Aorta (tissue), 5 donors: ENCODE results near the gene AUTS2. TPM values are rescaled to one million over a fixed set of nuclear protein-coding genes. Genes with fewer than 3 reads are reported as not detected.
A peak's percentile ranks its signal among the peaks of the same experiment; 100 is the strongest.

Source experiments
- ATAC-seq: fragments of 200-7000 bp; cut with Tn5 transposase; one replicate; pipeline ENCODE4 v1.9.1; 2022; ENCODE audit warnings: moderate library complexity; ENCODE audit not compliant: low FRiP score
- DNase-seq, 2 donors: peaks; one replicate each; pipeline ENCODE4 v3.0.0-alpha.2; 2020
- H3K27ac ChIP-seq, 2 donors: one replicate each; pipeline ENCODE4 v1.5.1; 2013; ENCODE audit warnings: low read length in 2 of 2, mild to moderate bottlenecking in 2 of 2, moderate library complexity in 2 of 2, control low read depth in 1 of 2, inconsistent platforms in 1 of 2, low read depth in 1 of 2
- H3K27me3 ChIP-seq, 2 donors: one replicate each; pipeline ENCODE4 v1.6.1; 2013; ENCODE audit warnings: control low read depth in 1 of 2, low read length in 1 of 2, mild to moderate bottlenecking in 1 of 2, moderate library complexity in 1 of 2; ENCODE audit not compliant: insufficient read depth in 2 of 2, control insufficient read depth in 1 of 2
- H3K36me3 ChIP-seq, 2 donors: one replicate each; pipeline ENCODE4 v1.6.1; 2013; ENCODE audit warnings: control low read depth in 1 of 2, low read length in 1 of 2, mild to moderate bottlenecking in 1 of 2; ENCODE audit not compliant: insufficient read depth in 2 of 2, control insufficient read depth in 1 of 2
- H3K4me1 ChIP-seq, 2 donors: one replicate each; pipeline ENCODE4 v1.6.1; 2013; ENCODE audit warnings: low read length in 2 of 2, control low read depth in 1 of 2, mild to moderate bottlenecking in 1 of 2, moderate library complexity in 1 of 2; ENCODE audit not compliant: insufficient read depth in 2 of 2, control insufficient read depth in 1 of 2
- H3K4me3 ChIP-seq, 2 donors: one replicate each; pipeline ENCODE4 v1.5.1; 2013; ENCODE audit warnings: low read length in 2 of 2, control low read depth in 1 of 2, mild to moderate bottlenecking in 1 of 2
- H3K9me3 ChIP-seq: one replicate; pipeline ENCODE4 v1.6.1; 2013; ENCODE audit warnings: mild to moderate bottlenecking, low read length; ENCODE audit not compliant: control insufficient read depth
- WGBS, 2 donors: extraction: QIAGEN DNeasy Blood & Tissue Kit; methylation state at CpG; one replicate each; pipeline ENCODE4 v1.1.7; 2013; 5-methylcytosine and 5-hydroxymethylcytosine counted together
- intact Hi-C, 2 donors: fragments of 100-400 bp; cut with DNase I; formaldehyde crosslinking; loops; one replicate each; pipeline versions ENCODE4 v1.14.2 to v1.15.0; 2022
- polyA plus RNA-seq, 2 donors: library from polyadenylated mRNA; stranded (reverse); fragments of 200-250 nt; gene quantifications; one replicate each; pipeline ENCODE4 v1.2.3, GENCODE V29; 2013
- total RNA-seq, 2 donors: library from RNA; stranded (reverse); fragmentation: NEBNext Ultra II Directional; extraction: Animal tissue kit (Norgen Biotek cat#: 25700); gene quantifications; one replicate each; pipeline ENCODE4 v1.2.1, GENCODE V29; 2021
- donor health status: healthy with polysubstance abuse.
- donor health status: Bipolar disorder and iron deficiency.
- donor health status: DM: no; HTN: no; CAD: no.
- donor health status: DM: no; HTN: no; CAD: no.
- donor health status: DM: yes; HTN: yes; CAD: no.

AUTS2 gene
- total and polyA plus RNA-seq, 4 donors = 3.9 to 102 (median 57.0) TPM

GRCh38 chr7:70060298-70061068 lies 462.2 kb downstream of the AUTS2 start:
- intact Hi-C loops = no loop called here
- no peaks in the 10 kb centered on the region for H3K27me3 ChIP-seq
- no peak for ATAC-seq

DNA sequence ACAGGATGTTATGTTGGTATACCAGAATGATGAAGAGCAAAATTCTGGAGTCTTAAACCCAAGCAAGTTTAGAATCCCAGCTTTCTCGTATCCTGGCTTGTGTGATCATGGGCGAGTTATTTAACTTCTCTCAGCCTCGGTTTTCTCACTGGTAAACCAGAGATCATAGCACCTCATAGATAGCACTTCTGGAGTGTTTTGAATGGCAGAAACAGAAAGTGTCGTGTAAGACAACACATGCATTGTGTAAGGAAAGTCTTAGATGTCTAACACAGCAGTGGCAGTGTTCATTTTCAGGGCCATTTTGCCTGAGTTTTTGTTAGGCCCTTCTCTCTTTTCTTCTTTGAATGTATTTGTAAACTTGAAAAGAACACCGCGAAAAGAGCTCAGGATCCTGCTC lies 465.1 kb downstream of the AUTS2 start:
- ATAC-seq (no peak), DNase-seq (no peak)
- H3K9me3 ChIP-seq = no peaks in the 10 kb centered on the region
- intact Hi-C loops = no loop called here
- no peak overlapping the region for H3K27ac ChIP-seq
- H3K36me3 ChIP-seq = no peaks in the 10 kb centered on the region
- H3K27me3 ChIP-seq = no peaks in the 10 kb centered on the region
- H3K4me3 ChIP-seq = no peak overlapping the region
- no peaks in the 10 kb centered on the region for H3K4me1 ChIP-seq
- 86 to 93% methylated on average over 6 of the region's 6 CpGs for WGBS, 2 donors

More at GRCh38 chr7:70060298-70061068, 462.2 kb downstream of the AUTS2 start:
- no peaks in the 10 kb centered on the region for H3K4me1 ChIP-seq
- H3K36me3 ChIP-seq = no peaks in the 10 kb centered on the region
- 84 to 85% methylated on average over 6 of the region's 6 CpGs for WGBS, 2 donors
- no peaks in the 10 kb centered on the region for H3K9me3 ChIP-seq
- H3K4me3 ChIP-seq = no peak overlapping the region
- no peak for DNase-seq
- H3K27ac ChIP-seq = no peak overlapping the region

DNA sequence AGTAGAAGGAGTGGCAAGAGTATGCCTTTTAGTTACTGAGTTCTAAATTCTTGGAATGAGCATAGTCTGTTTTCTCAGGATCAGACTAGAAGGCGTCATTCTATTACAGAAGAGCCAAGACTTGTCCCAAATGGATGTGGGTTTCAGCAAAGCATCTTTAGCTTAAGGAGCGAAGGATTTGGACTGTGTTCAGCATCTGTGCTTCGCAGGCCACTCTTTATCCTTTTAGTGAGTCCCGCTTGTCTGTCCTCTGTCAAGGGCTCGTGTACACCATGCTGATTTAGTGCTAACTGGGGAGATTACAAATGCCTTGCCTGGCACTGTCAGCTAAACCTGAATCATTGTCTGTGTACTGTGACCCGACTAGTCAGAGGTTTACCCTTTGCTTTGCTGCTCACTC lies 465.7 kb downstream of the AUTS2 start:
- Histone ChIP-seq H3K27me3 (no peaks in the 10 kb centered on the region), H3K9me3 (no peaks in the 10 kb centered on the region), H3K4me3 (no peak overlapping the region), H3K36me3 (no peaks in the 10 kb centered on the region), H3K4me1 (no peaks in the 10 kb centered on the region), H3K27ac (no peak overlapping the region)
- WGBS, 2 donors = 84 to 88% methylated on average over 6 of the region's 6 CpGs
- no peak for DNase-seq
- peak; percentile 63 for ATAC-seq
- intact Hi-C loops = no loop called here

DNA sequence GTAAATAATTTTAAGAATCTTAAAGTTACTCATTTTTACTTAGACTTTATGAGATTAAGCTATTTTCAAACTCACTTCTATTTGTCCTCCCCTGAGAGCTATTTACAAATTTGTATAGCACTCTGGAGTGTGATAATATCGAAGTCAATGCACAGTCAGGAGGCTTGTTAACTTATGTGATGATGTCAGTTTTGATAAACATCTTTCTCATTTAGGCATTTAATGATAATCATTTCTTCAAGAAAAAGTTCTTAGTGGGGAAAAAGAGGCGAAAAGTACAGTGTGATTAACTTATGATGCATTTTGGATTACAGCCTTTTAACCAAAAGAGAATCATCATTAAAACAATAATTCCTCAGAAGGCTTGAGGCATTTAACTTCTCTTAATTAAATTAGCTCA lies 468.6 kb downstream of the AUTS2 start:
- intact Hi-C loops = no loop called here
- Histone ChIP-seq H3K27ac (no peak overlapping the region), H3K4me3 (no peak overlapping the region), H3K27me3 (no peaks in the 10 kb centered on the region), H3K9me3 (no peaks in the 10 kb centered on the region), H3K36me3 (no peaks in the 10 kb centered on the region), H3K4me1 (no peaks in the 10 kb centered on the region)
- WGBS, 2 donors = 87 to 88% methylated on average over 2 of the region's 2 CpGs
- no peak for ATAC-seq
- no peak for DNase-seq

GRCh38 chr7:70068531-70068930 lies 470.3 kb downstream of the AUTS2 start:
- H3K36me3 ChIP-seq = no peaks in the 10 kb centered on the region
- H3K27ac ChIP-seq = no peak overlapping the region
- ATAC-seq = no peak
- H3K9me3 ChIP-seq = no peaks in the 10 kb centered on the region
- H3K4me1 ChIP-seq = peaks cover 0 to 1% of the 10 kb centered on the region in 2 donors
- no peak overlapping the region for H3K4me3 ChIP-seq
- intact Hi-C loops = no loop called here
- no peak for DNase-seq
- WGBS, 2 donors = 90 to 95% methylated on average over 2 of the region's 2 CpGs
- no peaks in the 10 kb centered on the region for H3K27me3 ChIP-seq

DNA sequence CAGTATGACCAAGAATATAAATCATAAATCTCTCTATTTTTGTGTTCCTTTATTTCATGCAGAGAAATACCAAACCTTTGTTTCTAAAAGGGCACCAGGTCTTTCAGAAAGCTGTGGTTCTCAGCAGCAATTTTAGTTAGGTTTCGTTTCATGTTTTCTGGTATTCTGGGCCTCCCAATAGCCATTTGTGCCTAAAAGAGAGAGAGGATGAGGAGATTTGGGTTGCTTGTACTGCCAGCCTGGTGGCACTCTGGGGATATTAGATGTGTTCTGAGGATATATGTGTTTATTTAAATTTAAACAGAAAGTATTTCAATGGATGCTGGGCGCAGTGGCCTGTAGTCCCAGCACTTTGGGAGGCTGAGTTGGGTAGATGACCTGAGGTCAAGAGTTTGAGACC lies 471.7 kb downstream of the AUTS2 start:
- WGBS, 2 donors = 97 to 100% methylated on average over 2 of the region's 2 CpGs
- Histone ChIP-seq H3K4me1 (peaks cover 0 to 1% of the 10 kb centered on the region in 2 donors), H3K9me3 (no peaks in the 10 kb centered on the region), H3K27ac (no peak overlapping the region), H3K4me3 (no peak overlapping the region), H3K27me3 (no peaks in the 10 kb centered on the region), H3K36me3 (no peaks in the 10 kb centered on the region)
- ATAC-seq (no peak), DNase-seq (no peak)
- intact Hi-C loops = no loop called here

GRCh38 chr7:70071766-70072165 lies 473.5 kb downstream of the AUTS2 start:
- intact Hi-C loops = no loop called here
- H3K4me3 ChIP-seq = no peak overlapping the region
- ATAC-seq = no peak
- peaks cover 0 to 1% of the 10 kb centered on the region in 2 donors for H3K4me1 ChIP-seq
- H3K27me3 ChIP-seq = no peaks in the 10 kb centered on the region
- H3K36me3 ChIP-seq = no peaks in the 10 kb centered on the region
- no peak overlapping the region for H3K27ac ChIP-seq
- 97% methylated on average over 7 of the region's 7 CpGs for WGBS, 2 donors
- no peaks in the 10 kb centered on the region for H3K9me3 ChIP-seq
- no peak for DNase-seq

DNA sequence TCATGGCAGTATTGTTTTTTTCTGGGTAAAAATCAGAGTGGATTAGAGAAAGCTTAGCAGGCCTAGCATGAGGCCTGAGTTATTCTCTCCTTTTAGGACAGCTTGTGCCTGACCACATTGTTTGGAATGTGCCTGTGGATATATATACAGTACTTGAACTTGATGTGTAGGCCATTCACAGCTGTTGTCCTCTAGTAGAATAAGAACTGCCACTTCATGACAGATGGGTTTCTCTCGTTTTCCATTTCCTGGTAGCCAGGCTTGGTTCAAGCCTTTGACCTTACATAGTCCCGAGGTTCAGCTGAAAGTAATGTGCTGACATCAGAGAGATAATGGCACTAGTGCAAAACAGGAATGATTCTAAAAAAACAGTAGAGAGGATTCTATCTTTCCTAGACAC lies 473.9 kb downstream of the AUTS2 start:
- Histone ChIP-seq H3K36me3 (no peaks in the 10 kb centered on the region), H3K9me3 (no peaks in the 10 kb centered on the region), H3K4me1 (peaks cover 0 to 1% of the 10 kb centered on the region in 2 donors), H3K27me3 (no peaks in the 10 kb centered on the region), H3K4me3 (no peak overlapping the region), H3K27ac (no peak overlapping the region)
- no peak for DNase-seq
- WGBS, 2 donors = 61 to 76% methylated on average over 2 of the region's 2 CpGs
- intact Hi-C loops = no loop called here
- ATAC-seq = no peak

DNA sequence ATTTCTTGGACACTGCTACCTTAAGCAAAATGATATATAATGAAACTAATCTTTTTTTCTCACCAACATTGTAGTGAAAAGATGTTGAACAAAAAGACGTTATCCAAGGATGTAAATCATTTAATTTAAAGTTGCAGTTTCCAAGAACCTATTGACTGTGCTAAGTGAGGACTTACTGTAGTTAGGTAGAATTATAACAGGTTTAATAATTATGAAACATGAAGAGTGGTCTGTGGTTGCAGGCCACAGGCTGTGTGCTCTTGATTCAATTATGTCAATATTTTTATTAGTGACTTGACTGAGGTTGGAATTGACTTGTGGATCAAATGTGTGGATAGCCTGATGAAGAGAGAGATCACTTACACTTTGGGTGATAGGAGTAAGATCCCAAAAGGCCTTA lies 478.1 kb downstream of the AUTS2 start:
- intact Hi-C loops = no loop called here
- 74 to 83% methylated on average over 1 of the region's 1 CpG for WGBS, 2 donors

More for the DNA sequence above, 478.1 kb downstream of the AUTS2 start:
- Histone ChIP-seq H3K27me3 (no peaks in the 10 kb centered on the region), H3K36me3 (no peaks in the 10 kb centered on the region), H3K27ac (no peak overlapping the region), H3K4me1 (peaks cover 0 to 1% of the 10 kb centered on the region in 2 donors), H3K4me3 (no peak overlapping the region), H3K9me3 (no peaks in the 10 kb centered on the region)
- DNase-seq = no peak
- ATAC-seq = no peak
